GM12878 (cell line): ENCODE results near the gene ZNF583. TPM values are rescaled to one million over a fixed set of nuclear protein-coding genes. Genes with fewer than 3 reads are reported as not detected.

Experiments used
- ATAC-seq: fragments of 200-7000 bp; cut with Tn5 transposase; 3 replicates; pipeline ENCODE4 v1.9.1; 2020; ENCODE audit warnings: mild to moderate bottlenecking, moderate library complexity
- BruUV-seq: library from RNA; stranded (reverse); fragments of 400-500 nt; replicated peaks from 2 replicates; lab custom pipeline; 2021; lab: Mats Ljungman, UMichigan
- CTCF ChIA-PET: fragments of 300-600 bp; sonication (Branson Sonifier 250); formaldehyde crosslinking; extraction: SDS; loops from one replicate; lab custom pipeline; 2021; ENCODE audit warnings: inconsistent platforms; lab: Yijun Ruan, JAX
- POLR2A ChIA-PET: fragments of 350-600 bp; formaldehyde crosslinking; extraction: SDS; loops from one replicate; lab custom pipeline; 2021; ENCODE audit warnings: inconsistent platforms; lab: Charles Lee
- RAD21 ChIA-PET: fragments of 300-600 bp; sonication (Branson Sonifier 250); formaldehyde crosslinking; loops from one replicate; lab custom pipeline; 2023; ENCODE audit warnings: antibody characterized with exemption; ENCODE audit not compliant: unreplicated experiment; lab: Charles Lee
- SMC1A ChIA-PET: fragments of 300-600 bp; sonication (Branson Sonifier 250); formaldehyde crosslinking; loops from one replicate; lab custom pipeline; 2023; ENCODE audit not compliant: unreplicated experiment, uncharacterized antibody; lab: Charles Lee
- DNase-seq: peaks from one replicate; pipeline ENCODE4 v3.0.0-alpha.2; 2011; ENCODE audit warnings: low read depth, low spot score
- FAIRE-seq: peaks from 3 replicates; lab custom pipeline; 2011; peaks lifted over from hg19 to GRCh38; lab: Jason Lieb, UNC
- H2AFZ ChIP-seq: 2 replicates; pipeline ENCODE4 v1.6.0; 2011; ENCODE audit warnings: low read depth, low read length, control low read depth; ENCODE audit not compliant: control insufficient read depth
- H3K27ac ChIP-seq: 2 replicates; pipeline ENCODE4 v1.5.1; 2011; ENCODE audit warnings: control low read depth; ENCODE audit not compliant: control insufficient read depth, insufficient read depth
- H3K27me3 ChIP-seq, 2 experiments: replicated peaks in 1 of 2; 2 replicates each; pipeline versions ENCODE4 v1.6.0 to v1.6.1; 2011; ENCODE audit warnings: low read length in 1 of 2; ENCODE audit not compliant: control insufficient read depth in 2 of 2, insufficient read depth in 2 of 2
- H3K36me3 ChIP-seq, 2 experiments: 2 replicates each; pipeline ENCODE4 v1.5.1; 2011; ENCODE audit warnings: low read length in 1 of 2; ENCODE audit not compliant: control insufficient read depth in 2 of 2, insufficient read depth in 2 of 2
- H3K4me1 ChIP-seq: 2 replicates; pipeline ENCODE4 v1.6.1; 2011; ENCODE audit warnings: mild to moderate bottlenecking, low read length, moderate library complexity, mixed read lengths; ENCODE audit not compliant: control insufficient read depth, insufficient read depth
- H3K4me2 ChIP-seq: 2 replicates; pipeline ENCODE4 v1.6.0; 2011; ENCODE audit warnings: control low read depth; ENCODE audit not compliant: control insufficient read depth, insufficient read depth
- H3K4me3 ChIP-seq: fragments of 200-600 bp; sonication (generic); 2 replicates; pipeline ENCODE4 v1.5.1; 2016
- H3K79me2 ChIP-seq: 2 replicates; pipeline ENCODE4 v1.6.0; 2011; ENCODE audit warnings: low read length; ENCODE audit not compliant: control insufficient read depth, insufficient read depth
- H3K9ac ChIP-seq: 2 replicates; pipeline ENCODE4 v1.8.0; 2011; ENCODE audit warnings: low read length, control low read depth, mixed read lengths; ENCODE audit not compliant: control insufficient read depth, insufficient read depth
- H3K9me3 ChIP-seq: replicated peaks from 3 replicates; pipeline ENCODE4 v1.5.1; 2011; ENCODE audit warnings: mild to moderate bottlenecking, low read length; ENCODE audit not compliant: control insufficient read depth, insufficient read depth
- H4K20me1 ChIP-seq: 2 replicates; pipeline ENCODE4 v1.6.0; 2011; ENCODE audit not compliant: control insufficient read depth, insufficient read depth
- BCL11A ChIP-seq: IDR thresholded peaks from 2 replicates; pipeline ENCODE4 v1.6.1; 2011; ENCODE audit warnings: low read depth, low read length
- IKZF1 ChIP-seq: fragments of 450-650 bp; conservative IDR thresholded peaks from 2 replicates; pipeline ENCODE4 v1.6.1; 2017; ENCODE audit warnings: antibody characterized with exemption, mild to moderate bottlenecking
- RBBP5 ChIP-seq: fragments of 200-600 bp; sonication (generic); conservative IDR thresholded peaks from 2 replicates; pipeline ENCODE4 v1.6.1; 2016
- TBL1XR1 ChIP-seq: IDR thresholded peaks from 2 replicates; pipeline ENCODE4 v1.6.1; 2012; ENCODE audit warnings: low read depth, low read length, improper control_type of control experiment
- YY1 ChIP-seq: IDR thresholded peaks from 2 replicates; pipeline ENCODE4 v1.6.1; 2011; ENCODE audit warnings: low read depth, mild to moderate bottlenecking, low read length
- WGBS: methylation state at CpG from one replicate; pipeline ENCODE4 v1.1.6; 2016; ENCODE audit warnings: low lambda C conversion rate; ENCODE audit not compliant: insufficient replicate concordance, insufficient coverage; ENCODE audit errors: missing lambda C conversion rate; 5-methylcytosine and 5-hydroxymethylcytosine counted together
- in situ Hi-C: fragments of 300-500 bp; cut with MboI; formaldehyde crosslinking; loops from 9 replicates; pipeline ENCODE4 v1.14.3; 2018; ENCODE audit warnings: mixed read lengths
- intact Hi-C: fragments of 100-400 bp; cut with micrococcal nuclease; formaldehyde crosslinking; loops from one replicate; pipeline ENCODE4 v1.14.2; 2022; ENCODE audit not compliant: unreplicated experiment
- polyA plus RNA-seq, 11 experiments: library from polyadenylated mRNA; depleted of rRNA in 4 of 11; unstranded in 6 of 11; stranded (reverse) in 5 of 11; fragments of >200 nt; fragmentation: Nextera tagmentation in 4 of 11; fragmentation: Illumina TruSeq in 1 of 11; extraction: Ambion mirVana in 4 of 11; extraction: Trizol in 1 of 11; gene quantifications; 1 replicate in 1 of 11; 2 replicates in 10 of 11; pipeline versions ENCODE4 v1.2.1 to v1.2.3, GENCODE V29; 2011 to 2016; ENCODE audit warnings: inconsistent platforms in 2 of 11, missing spikeins in 2 of 11, low read depth in 1 of 11
- total RNA-seq, 4 experiments: library from RNA; depleted of rRNA in 3 of 4; stranded (reverse); fragments of >200 nt in 3 of 4; fragmentation: Illumina TruSeq in 1 of 4; extraction: Trizol in 1 of 4; gene quantifications; 2 replicates each; pipeline versions ENCODE4 v1.2.1 to v1.2.3, GENCODE V29; 2013 to 2021
- TF ChIP-seq, protein P1 (sequence below): IDR thresholded peaks from 2 replicates; pipeline ENCODE4 v1.6.1; 2012; ENCODE audit warnings: improper control_type of control experiment, low read depth, low read length; ENCODE audit not compliant: insufficient replicate concordance
- TF ChIP-seq, protein P2 (sequence below): IDR thresholded peaks from 2 replicates; pipeline ENCODE4 v1.6.1; 2012; ENCODE audit warnings: low read length, inconsistent platforms

ZNF583 gene
- total and polyA plus RNA-seq, 10 of the 15 experiments (the other 5 are each of a cell fraction or from before 2014, with no cell fraction given) = 0.40 to 3.1 (median 1.4) TPM

DNA sequence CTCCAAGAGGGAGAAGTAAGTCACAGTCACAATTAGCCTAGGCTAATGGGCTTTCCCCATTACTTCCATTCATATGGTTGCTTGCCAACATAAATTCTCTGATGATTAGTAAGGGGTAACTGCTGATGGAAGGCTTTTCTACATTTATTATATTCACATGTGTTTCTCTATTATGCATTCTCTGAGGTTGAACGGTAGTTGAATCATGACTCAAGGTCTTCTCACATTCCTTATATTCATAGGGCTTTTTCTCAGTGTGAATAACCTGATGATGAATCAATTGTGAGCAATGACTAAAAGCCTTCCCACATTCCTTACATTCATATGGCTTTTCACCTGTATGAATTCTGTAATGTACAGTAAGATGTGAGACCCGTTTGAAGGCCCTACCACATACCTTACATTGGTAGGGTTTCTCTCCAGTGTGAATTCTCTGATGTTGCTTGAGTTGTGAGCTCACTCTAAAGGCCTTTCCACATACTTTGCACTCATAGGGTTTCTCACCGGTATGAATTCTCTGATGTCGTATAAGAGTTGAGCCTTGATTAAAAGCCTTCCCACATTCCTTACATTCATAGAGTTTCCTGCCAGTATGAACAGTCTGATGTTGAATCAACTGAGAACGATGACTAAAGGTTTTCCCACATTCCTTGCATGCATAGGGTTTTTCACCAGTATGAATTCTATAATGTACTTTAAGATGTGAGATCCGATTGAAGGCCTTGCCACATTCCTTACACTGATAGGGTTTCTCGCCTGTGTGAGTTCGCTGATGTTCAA lies 20.1 kb upstream of the ZNF583 start:
- Histone ChIP-seq H3K27ac (no peak overlapping the region), H3K4me1 (no peaks in the 10 kb centered on the region), H3K9me3 (peaks cover under 1% of the 10 kb centered on the region; the same call in 2 of the 3 replicates), H3K79me2 (no peaks in the 10 kb centered on the region), H3K4me2 (no peak overlapping the region), H2AFZ (no peak overlapping the region), H3K4me3 (no peak overlapping the region), H4K20me1 (no peaks in the 10 kb centered on the region), H3K27me3 (no peaks in the 10 kb centered on the region), H3K36me3 (no peaks in the 10 kb centered on the region), H3K9ac (no peak overlapping the region)
- CTCF ChIA-PET = no interaction called here
- TF ChIP-seq IKZF1 = no peak
- TF ChIP-seq, protein P1, sequence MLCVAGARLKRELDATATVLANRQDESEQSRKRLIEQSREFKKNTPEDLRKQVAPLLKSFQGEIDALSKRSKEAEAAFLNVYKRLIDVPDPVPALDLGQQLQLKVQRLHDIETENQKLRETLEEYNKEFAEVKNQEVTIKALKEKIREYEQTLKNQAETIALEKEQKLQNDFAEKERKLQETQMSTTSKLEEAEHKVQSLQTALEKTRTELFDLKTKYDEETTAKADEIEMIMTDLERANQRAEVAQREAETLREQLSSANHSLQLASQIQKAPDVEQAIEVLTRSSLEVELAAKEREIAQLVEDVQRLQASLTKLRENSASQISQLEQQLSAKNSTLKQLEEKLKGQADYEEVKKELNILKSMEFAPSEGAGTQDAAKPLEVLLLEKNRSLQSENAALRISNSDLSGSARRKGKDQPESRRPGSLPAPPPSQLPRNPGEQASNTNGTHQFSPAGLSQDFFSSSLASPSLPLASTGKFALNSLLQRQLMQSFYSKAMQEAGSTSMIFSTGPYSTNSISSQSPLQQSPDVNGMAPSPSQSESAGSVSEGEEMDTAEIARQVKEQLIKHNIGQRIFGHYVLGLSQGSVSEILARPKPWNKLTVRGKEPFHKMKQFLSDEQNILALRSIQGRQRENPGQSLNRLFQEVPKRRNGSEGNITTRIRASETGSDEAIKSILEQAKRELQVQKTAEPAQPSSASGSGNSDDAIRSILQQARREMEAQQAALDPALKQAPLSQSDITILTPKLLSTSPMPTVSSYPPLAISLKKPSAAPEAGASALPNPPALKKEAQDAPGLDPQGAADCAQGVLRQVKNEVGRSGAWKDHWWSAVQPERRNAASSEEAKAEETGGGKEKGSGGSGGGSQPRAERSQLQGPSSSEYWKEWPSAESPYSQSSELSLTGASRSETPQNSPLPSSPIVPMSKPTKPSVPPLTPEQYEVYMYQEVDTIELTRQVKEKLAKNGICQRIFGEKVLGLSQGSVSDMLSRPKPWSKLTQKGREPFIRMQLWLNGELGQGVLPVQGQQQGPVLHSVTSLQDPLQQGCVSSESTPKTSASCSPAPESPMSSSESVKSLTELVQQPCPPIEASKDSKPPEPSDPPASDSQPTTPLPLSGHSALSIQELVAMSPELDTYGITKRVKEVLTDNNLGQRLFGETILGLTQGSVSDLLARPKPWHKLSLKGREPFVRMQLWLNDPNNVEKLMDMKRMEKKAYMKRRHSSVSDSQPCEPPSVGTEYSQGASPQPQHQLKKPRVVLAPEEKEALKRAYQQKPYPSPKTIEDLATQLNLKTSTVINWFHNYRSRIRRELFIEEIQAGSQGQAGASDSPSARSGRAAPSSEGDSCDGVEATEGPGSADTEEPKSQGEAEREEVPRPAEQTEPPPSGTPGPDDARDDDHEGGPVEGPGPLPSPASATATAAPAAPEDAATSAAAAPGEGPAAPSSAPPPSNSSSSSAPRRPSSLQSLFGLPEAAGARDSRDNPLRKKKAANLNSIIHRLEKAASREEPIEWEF = no peak
- no peak for TF ChIP-seq YY1
- TF ChIP-seq RBBP5 = no peak
- no peak for TF ChIP-seq BCL11A
- TF ChIP-seq TBL1XR1 = no peak
- TF ChIP-seq, protein P2, sequence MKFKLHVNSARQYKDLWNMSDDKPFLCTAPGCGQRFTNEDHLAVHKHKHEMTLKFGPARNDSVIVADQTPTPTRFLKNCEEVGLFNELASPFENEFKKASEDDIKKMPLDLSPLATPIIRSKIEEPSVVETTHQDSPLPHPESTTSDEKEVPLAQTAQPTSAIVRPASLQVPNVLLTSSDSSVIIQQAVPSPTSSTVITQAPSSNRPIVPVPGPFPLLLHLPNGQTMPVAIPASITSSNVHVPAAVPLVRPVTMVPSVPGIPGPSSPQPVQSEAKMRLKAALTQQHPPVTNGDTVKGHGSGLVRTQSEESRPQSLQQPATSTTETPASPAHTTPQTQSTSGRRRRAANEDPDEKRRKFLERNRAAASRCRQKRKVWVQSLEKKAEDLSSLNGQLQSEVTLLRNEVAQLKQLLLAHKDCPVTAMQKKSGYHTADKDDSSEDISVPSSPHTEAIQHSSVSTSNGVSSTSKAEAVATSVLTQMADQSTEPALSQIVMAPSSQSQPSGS = no peak
- SMC1A ChIA-PET = no interaction called here
- intact Hi-C loops = no loop called here
- FAIRE-seq = no peak
- POLR2A ChIA-PET = no interaction called here
- in situ Hi-C loops = no loop called here
- BruUV-seq = no TSS peak
- no peak for DNase-seq
- WGBS = 59% methylated on average over 8 of the region's 8 CpGs
- RAD21 ChIA-PET = no interaction called here
- ATAC-seq = no peak
